CD4-positive, alpha-beta T cell treated with Interferon alpha-2 for 1 hour (primary cell): Measurements from ENCODE around the gene DNAH6.

Experiments
- DNase-seq, 2 donors: peaks; one replicate each; pipeline ENCODE4 v3.0.0-alpha.2; 2020 to 2022

Gene DNAH6

GRCh38 chr2:84631985-84632384, 115.7 kb downstream of the DNAH6 start:
- DNase-seq, result no peak

- no peak for DNase-seq
These were observed 120.0 kb downstream of the DNAH6 start for GRCh38 chr2:84636080-84636971.

GRCh38 chr2:84639751-84640150, 123.5 kb downstream of the DNAH6 start:
- DNase-seq, result no peak

GRCh38 chr2:84640411-84640810, 124.1 kb downstream of the DNAH6 start:
- no peak for DNase-seq

- no peak for DNase-seq
These were observed 124.7 kb downstream of the DNAH6 start for GRCh38 chr2:84641021-84641420.

GRCh38 chr2:84643991-84644390, 127.7 kb downstream of the DNAH6 start:
- no peak for DNase-seq

GRCh38 chr2:84646514-84646913, 130.2 kb downstream of the DNAH6 start:
- DNase-seq, result no peak

GRCh38 chr2:84647267-84647666, 131.0 kb downstream of the DNAH6 start:
- no peak for DNase-seq

GRCh38 chr2:84649058-84649457, 132.8 kb downstream of the DNAH6 start:
- DNase-seq, result no peak

- peak in 1 of 2 donors; percentile 38 for DNase-seq
These were observed 133.3 kb downstream of the DNAH6 start for GRCh38 chr2:84649487-84650142.

- peak in 1 of 2 donors; percentile 28 for DNase-seq
These were observed 136.1 kb downstream of the DNAH6 start for GRCh38 chr2:84652431-84652830.

GRCh38 chr2:84653302-84653701, 137.0 kb downstream of the DNAH6 start:
- DNase-seq, result no peak

GRCh38 chr2:84654414-84654813, 138.1 kb downstream of the DNAH6 start:
- DNase-seq, result no peak

- DNase-seq, result no peak
These were observed 152.8 kb downstream of the DNAH6 start for GRCh38 chr2:84669122-84669521.

- DNase-seq, result no peak
These were observed 157.8 kb downstream of the DNAH6 start for GRCh38 chr2:84674099-84674498.

GRCh38 chr2:84674586-84674985, 158.3 kb downstream of the DNAH6 start:
- no peak for DNase-seq

GRCh38 chr2:84676295-84676694, 160.0 kb downstream of the DNAH6 start:
- DNase-seq, result no peak

- no peak for DNase-seq
These were observed 161.9 kb downstream of the DNAH6 start for GRCh38 chr2:84678214-84678613.

- DNase-seq, result no peak
These were observed 170.6 kb downstream of the DNAH6 start for GRCh38 chr2:84686783-84687476.

GRCh38 chr2:84687498-84688149, 171.3 kb downstream of the DNAH6 start:
- no peak for DNase-seq

GRCh38 chr2:84690225-84690624, 173.9 kb downstream of the DNAH6 start:
- no peak for DNase-seq

- DNase-seq, result peak; percentile 6 to 55
These were observed 177.9 kb downstream of the DNAH6 start for GRCh38 chr2:84694088-84694622.

- no peak for DNase-seq
These were observed 181.6 kb downstream of the DNAH6 start for GRCh38 chr2:84697895-84698294.
